Measurements from ENCODE around the gene TTC12.

TTC12 gene

GRCh38 chr11:113282898-113283437 is 31.4 kb upstream of the TTC12 start:
- ChIA-PET CTCF (interaction anchor here (0.9 to 1.8 kb wide), 4 partner anchors 9 to 989 kb away, joined by 3 to 10 read pairs (median 3); no protein-coding TSS in a partner anchor), POLR2A (no interaction called here)
- TF ChIP-seq, protein P1, sequence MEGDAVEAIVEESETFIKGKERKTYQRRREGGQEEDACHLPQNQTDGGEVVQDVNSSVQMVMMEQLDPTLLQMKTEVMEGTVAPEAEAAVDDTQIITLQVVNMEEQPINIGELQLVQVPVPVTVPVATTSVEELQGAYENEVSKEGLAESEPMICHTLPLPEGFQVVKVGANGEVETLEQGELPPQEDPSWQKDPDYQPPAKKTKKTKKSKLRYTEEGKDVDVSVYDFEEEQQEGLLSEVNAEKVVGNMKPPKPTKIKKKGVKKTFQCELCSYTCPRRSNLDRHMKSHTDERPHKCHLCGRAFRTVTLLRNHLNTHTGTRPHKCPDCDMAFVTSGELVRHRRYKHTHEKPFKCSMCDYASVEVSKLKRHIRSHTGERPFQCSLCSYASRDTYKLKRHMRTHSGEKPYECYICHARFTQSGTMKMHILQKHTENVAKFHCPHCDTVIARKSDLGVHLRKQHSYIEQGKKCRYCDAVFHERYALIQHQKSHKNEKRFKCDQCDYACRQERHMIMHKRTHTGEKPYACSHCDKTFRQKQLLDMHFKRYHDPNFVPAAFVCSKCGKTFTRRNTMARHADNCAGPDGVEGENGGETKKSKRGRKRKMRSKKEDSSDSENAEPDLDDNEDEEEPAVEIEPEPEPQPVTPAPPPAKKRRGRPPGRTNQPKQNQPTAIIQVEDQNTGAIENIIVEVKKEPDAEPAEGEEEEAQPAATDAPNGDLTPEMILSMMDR (IDR thresholded peaks at IDR 0.05; ENCODE audit: control extremely low read depth, extremely low read depth, low read depth, missing control alignments): no peak
- no peak for DNase-seq (ENCODE audit: extremely low spot score)

GRCh38 chr11:113283881-113284280 is 30.5 kb upstream of the TTC12 start:
- TF ChIP-seq, protein P1 (IDR thresholded peaks at IDR 0.05; ENCODE audit: control extremely low read depth, extremely low read depth, low read depth, missing control alignments): no peak
- POLR2A ChIA-PET: no interaction called here
- DNase-seq (ENCODE audit: extremely low spot score): no peak
- CTCF ChIA-PET: interaction anchor here (0.9 to 1.9 kb wide), 2 partner anchors 10 to 696 kb away, joined by 3 to 8 read pairs; no protein-coding TSS in a partner anchor

- TF ChIP-seq, protein P1 (IDR thresholded peaks at IDR 0.05; ENCODE audit: control extremely low read depth, extremely low read depth, low read depth, missing control alignments): no peak
- no peak for DNase-seq (ENCODE audit: extremely low spot score)
- ChIA-PET CTCF (interaction anchor here (0.8 to 1.5 kb wide), 2 partner anchors 12 to 698 kb away, joined by 3 to 4 read pairs; no protein-coding TSS in a partner anchor), POLR2A (no interaction called here)
Observed at GRCh38 chr11:113286009-113286408, 28.4 kb upstream of the TTC12 start.

- TF ChIP-seq, protein P1 (IDR thresholded peaks at IDR 0.05; ENCODE audit: control extremely low read depth, extremely low read depth, low read depth, missing control alignments): no peak
- no peak for DNase-seq (ENCODE audit: extremely low spot score)
- ChIA-PET POLR2A (no interaction called here), CTCF (interaction anchor here (0.8 to 4.3 kb wide), 5 partner anchors 11 to 1006 kb away, joined by 3 to 94 read pairs (median 28); no protein-coding TSS in a partner anchor)
Observed at GRCh38 chr11:113286509-113287497, 27.6 kb upstream of the TTC12 start.

GRCh38 chr11:113287801-113288200 is 26.6 kb upstream of the TTC12 start:
- POLR2A ChIA-PET: no interaction called here
- TF ChIP-seq, protein P1 (IDR thresholded peaks at IDR 0.05; ENCODE audit: control extremely low read depth, extremely low read depth, low read depth, missing control alignments): no peak
- CTCF ChIA-PET: interaction anchor here (2.3 to 4.3 kb wide), 4 partner anchors 11 to 1007 kb away, joined by 21 to 94 read pairs (median 31); no protein-coding TSS in a partner anchor
- DNase-seq (ENCODE audit: extremely low spot score): no peak

GRCh38 chr11:113288286-113288863 is 26.0 kb upstream of the TTC12 start:
- POLR2A ChIA-PET: no interaction called here
- no peak for DNase-seq (ENCODE audit: extremely low spot score)
- CTCF ChIA-PET: interaction anchor here (1.4 to 4.3 kb wide), 13 partner anchors 10 to 1069 kb away, joined by 4 to 94 read pairs (median 10); partner anchors contain the start of gene TTC12
- TF ChIP-seq, protein P1 (IDR thresholded peaks at IDR 0.05; ENCODE audit: control extremely low read depth, extremely low read depth, low read depth, missing control alignments): no peak
